ENCODE data around the gene RERE. TPM values are rescaled to one million over a fixed set of nuclear protein-coding genes. Genes with fewer than 3 reads are reported as not detected.

The RERE gene
- total RNA-seq, 2 donors from 2014 or later = 74.5 to 128 TPM

DNA sequence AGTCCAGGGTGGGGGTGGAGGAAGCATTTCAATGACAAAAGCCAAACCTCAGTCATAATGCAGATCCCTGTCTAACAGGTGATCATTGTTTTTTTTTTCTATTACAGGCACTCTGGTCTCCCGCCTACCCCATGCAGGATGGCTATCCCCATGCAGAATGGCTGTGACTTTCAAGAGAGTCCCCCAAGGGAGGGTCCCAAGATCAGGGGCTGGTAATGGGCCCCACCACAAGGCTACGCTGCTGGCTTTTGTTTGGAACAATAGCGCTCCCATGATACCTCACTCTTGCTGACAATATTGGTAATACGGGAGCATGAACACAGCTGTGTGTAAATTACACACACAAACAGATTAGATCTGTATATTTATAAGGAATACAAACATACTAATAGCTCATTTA is 380.1 kb downstream of the RERE start:
- H3K36me3 ChIP-seq (replicated peaks in 1 of 2; ENCODE audit: insufficient read depth in 1 of 2, low read depth in 2 of 2) = no peaks in the 10 kb centered on the region
- H3K4me3 ChIP-seq = no peak overlapping the region
- H3K9me3 ChIP-seq = no peaks in the 10 kb centered on the region
- TF ChIP-seq, protein P1, sequence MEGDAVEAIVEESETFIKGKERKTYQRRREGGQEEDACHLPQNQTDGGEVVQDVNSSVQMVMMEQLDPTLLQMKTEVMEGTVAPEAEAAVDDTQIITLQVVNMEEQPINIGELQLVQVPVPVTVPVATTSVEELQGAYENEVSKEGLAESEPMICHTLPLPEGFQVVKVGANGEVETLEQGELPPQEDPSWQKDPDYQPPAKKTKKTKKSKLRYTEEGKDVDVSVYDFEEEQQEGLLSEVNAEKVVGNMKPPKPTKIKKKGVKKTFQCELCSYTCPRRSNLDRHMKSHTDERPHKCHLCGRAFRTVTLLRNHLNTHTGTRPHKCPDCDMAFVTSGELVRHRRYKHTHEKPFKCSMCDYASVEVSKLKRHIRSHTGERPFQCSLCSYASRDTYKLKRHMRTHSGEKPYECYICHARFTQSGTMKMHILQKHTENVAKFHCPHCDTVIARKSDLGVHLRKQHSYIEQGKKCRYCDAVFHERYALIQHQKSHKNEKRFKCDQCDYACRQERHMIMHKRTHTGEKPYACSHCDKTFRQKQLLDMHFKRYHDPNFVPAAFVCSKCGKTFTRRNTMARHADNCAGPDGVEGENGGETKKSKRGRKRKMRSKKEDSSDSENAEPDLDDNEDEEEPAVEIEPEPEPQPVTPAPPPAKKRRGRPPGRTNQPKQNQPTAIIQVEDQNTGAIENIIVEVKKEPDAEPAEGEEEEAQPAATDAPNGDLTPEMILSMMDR (IDR thresholded peaks at IDR 0.05) = no peak
- TF ChIP-seq POLR2A (IDR thresholded peaks at IDR 0.05) = no peak
- peaks cover 18% of the 10 kb centered on the region for H3K4me1 ChIP-seq
- no peak overlapping the region for H3K27ac ChIP-seq
- no peaks in the 10 kb centered on the region for H3K27me3 ChIP-seq
- ATAC-seq (no peak), DNase-seq (no peak)
- intact Hi-C loops (cut with DNase I) = no loop called here
- WGBS, 2 donors = 89 to 93% methylated on average over 4 of the region's 4 CpGs

DNA sequence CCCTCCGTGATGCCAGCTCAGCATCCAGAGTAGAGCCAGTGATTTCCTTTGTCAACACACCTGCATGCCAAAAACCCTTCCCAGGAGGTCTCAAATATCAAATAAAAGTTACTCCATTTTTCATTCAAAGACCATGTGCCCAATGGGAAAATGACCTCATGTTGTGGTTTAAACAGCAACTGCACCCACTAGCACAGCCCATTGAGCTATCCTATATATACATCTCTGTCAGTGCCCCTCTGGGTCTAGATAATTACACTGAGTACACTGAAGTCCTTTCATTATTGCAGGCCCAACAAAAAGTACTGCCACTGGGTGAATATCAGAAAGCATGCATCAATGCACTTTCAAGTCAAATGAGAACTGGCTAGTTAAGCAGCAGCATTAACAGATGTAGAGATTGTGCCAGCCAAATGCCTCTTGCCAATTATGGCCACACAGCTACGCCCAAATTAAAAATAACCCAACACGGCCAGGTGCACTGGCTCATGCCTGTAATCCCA is 381.8 kb downstream of the RERE start:
- intact Hi-C loops (cut with DNase I) = no loop called here
- Histone ChIP-seq H3K4me1 (peaks cover 18% of the 10 kb centered on the region), H3K36me3 (replicated peaks in 1 of 2; ENCODE audit: insufficient read depth in 1 of 2, low read depth in 2 of 2) (no peaks in the 10 kb centered on the region), H3K9me3 (no peaks in the 10 kb centered on the region), H3K27ac (peak overlapping the region in 1 of 4 donors; percentile 2), H3K27me3 (no peaks in the 10 kb centered on the region), H3K4me3 (no peak overlapping the region)
- 59 to 68% methylated on average over 3 of the region's 3 CpGs for WGBS, 2 donors
- no peak for TF ChIP-seq POLR2A (IDR thresholded peaks at IDR 0.05)
- TF ChIP-seq, protein P1 (IDR thresholded peaks at IDR 0.05) = no peak
- DNase-seq = no peak
- no peak for ATAC-seq

DNA sequence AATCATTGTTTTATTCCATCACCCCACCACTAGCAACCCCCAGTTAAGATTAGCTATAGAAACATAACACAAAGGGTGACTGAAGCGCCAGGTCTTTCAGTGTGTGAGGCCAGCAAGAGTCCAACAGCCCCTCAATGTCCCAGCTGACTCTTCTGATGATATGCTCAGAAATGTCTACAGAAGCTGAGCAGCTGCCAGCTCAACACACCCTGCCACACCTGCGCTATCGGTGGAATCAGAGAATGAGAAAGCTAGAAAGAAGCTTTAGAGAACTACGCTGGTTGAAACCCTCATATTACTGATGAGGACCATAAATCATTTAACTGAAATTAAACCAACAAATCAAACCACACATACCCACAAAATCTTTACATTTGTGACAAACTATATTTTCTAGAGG is 383.3 kb downstream of the RERE start:
- Histone ChIP-seq H3K27ac (no peak overlapping the region), H3K36me3 (replicated peaks in 1 of 2; ENCODE audit: insufficient read depth in 1 of 2, low read depth in 2 of 2) (no peaks in the 10 kb centered on the region), H3K27me3 (no peaks in the 10 kb centered on the region), H3K4me1 (peaks cover 11% of the 10 kb centered on the region), H3K4me3 (no peak overlapping the region), H3K9me3 (no peaks in the 10 kb centered on the region)
- ATAC-seq = no peak
- no peak for TF ChIP-seq POLR2A (IDR thresholded peaks at IDR 0.05)
- DNase-seq = no peak
- intact Hi-C loops (cut with DNase I) = no loop called here
- 92 to 97% methylated on average over 4 of the region's 4 CpGs for WGBS, 2 donors

DNA sequence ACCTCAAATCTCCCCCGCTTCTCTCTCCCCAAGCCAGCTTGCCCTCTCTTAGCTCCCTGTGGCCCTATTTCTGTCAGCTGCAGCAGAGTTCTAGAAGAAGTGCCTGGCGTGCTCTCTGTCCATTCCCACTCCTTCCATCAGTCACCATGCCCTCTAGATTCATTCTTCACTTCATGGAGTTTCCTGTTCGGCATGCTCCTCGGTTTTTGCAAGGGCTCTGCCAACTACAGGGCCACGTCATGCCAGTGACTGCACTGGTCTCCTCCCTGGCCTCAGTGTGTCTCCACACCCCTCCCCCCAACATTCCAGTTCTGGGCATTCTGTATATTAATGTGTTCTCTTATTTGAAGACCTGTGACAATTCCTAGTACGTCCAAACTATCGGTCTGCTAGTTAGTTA is 385.7 kb downstream of the RERE start:
- WGBS, 2 donors = 78 to 81% methylated on average over 7 of the region's 7 CpGs

GRCh38 chr1:8431019-8431418 is 386.4 kb downstream of the RERE start:
- 90 to 92% methylated on average over 8 of the region's 8 CpGs for WGBS, 2 donors
- no peaks in the 10 kb centered on the region for H3K36me3 ChIP-seq (replicated peaks in 1 of 2; ENCODE audit: insufficient read depth in 1 of 2, low read depth in 2 of 2)
- TF ChIP-seq POLR2A (IDR thresholded peaks at IDR 0.05) = no peak
- TF ChIP-seq, protein P1 (IDR thresholded peaks at IDR 0.05) = no peak
- no peak for DNase-seq
- H3K9me3 ChIP-seq = no peaks in the 10 kb centered on the region
- no peaks in the 10 kb centered on the region for H3K27me3 ChIP-seq
- H3K4me1 ChIP-seq = peaks cover 1% of the 10 kb centered on the region
- no peak for ATAC-seq
- intact Hi-C loops (cut with DNase I) = no loop called here
- H3K4me3 ChIP-seq = no peak overlapping the region
- no peak overlapping the region for H3K27ac ChIP-seq

More for the DNA sequence above, 385.7 kb downstream of the RERE start:
- intact Hi-C loops (cut with DNase I) = no loop called here
- DNase-seq = no peak
- TF ChIP-seq POLR2A (IDR thresholded peaks at IDR 0.05) = no peak
- TF ChIP-seq, protein P1 (IDR thresholded peaks at IDR 0.05) = no peak
- Histone ChIP-seq H3K4me1 (no peaks in the 10 kb centered on the region), H3K4me3 (no peak overlapping the region), H3K27ac (no peak overlapping the region), H3K9me3 (no peaks in the 10 kb centered on the region), H3K27me3 (no peaks in the 10 kb centered on the region), H3K36me3 (replicated peaks in 1 of 2; ENCODE audit: insufficient read depth in 1 of 2, low read depth in 2 of 2) (no peaks in the 10 kb centered on the region)
- ATAC-seq = no peak

All from body of pancreas (tissue), 4 donors.